Tibial nerve (tissue), 3 donors: Measurements from ENCODE around the gene ZNF33B.

Experiments used
- CTCF ChIP-seq, 5 experiments: fragments of 200-600 bp in 3 of 5; fragments of 450-650 bp in 2 of 5; sonication (generic) in 3 of 5; IDR thresholded peaks; one replicate each; pipeline ENCODE4 v1.5.1; 2016 to 2019; ENCODE audit warnings: antibody characterized with exemption in 5 of 5, mild to moderate bottlenecking in 3 of 5, moderate library complexity in 2 of 5
- POLR2A ChIP-seq, 2 donors: fragments of 450-650 bp; IDR thresholded peaks; one replicate each; pipeline ENCODE4 v1.6.1; 2017; ENCODE audit warnings: antibody characterized with exemption in 2 of 2, mild to moderate bottlenecking in 2 of 2, moderate library complexity in 2 of 2

GRCh38 chr10:42638055-42638820 lies at the start of gene ZNF33B:
- peak in 1 of 5 experiments; percentile 5 for TF ChIP-seq CTCF (IDR thresholded peaks at IDR 0.05)
- peak; percentile 31 to 81 for TF ChIP-seq POLR2A (IDR thresholded peaks at IDR 0.05)
